ENCODE data around the gene IGF2BP2. TPM values are rescaled to one million over a fixed set of nuclear protein-coding genes. Genes with fewer than 3 reads are reported as not detected.
"Not testable (repeated sequence)": the region's sequence is repeated elsewhere in the genome, so short reads cannot be mapped to it uniquely, and the experiment has no call there.

IGF2BP2 gene
- total RNA-seq, 4 donors from 2014 or later, result 3.9 to 13.5 (median 8.1) TPM

DNA sequence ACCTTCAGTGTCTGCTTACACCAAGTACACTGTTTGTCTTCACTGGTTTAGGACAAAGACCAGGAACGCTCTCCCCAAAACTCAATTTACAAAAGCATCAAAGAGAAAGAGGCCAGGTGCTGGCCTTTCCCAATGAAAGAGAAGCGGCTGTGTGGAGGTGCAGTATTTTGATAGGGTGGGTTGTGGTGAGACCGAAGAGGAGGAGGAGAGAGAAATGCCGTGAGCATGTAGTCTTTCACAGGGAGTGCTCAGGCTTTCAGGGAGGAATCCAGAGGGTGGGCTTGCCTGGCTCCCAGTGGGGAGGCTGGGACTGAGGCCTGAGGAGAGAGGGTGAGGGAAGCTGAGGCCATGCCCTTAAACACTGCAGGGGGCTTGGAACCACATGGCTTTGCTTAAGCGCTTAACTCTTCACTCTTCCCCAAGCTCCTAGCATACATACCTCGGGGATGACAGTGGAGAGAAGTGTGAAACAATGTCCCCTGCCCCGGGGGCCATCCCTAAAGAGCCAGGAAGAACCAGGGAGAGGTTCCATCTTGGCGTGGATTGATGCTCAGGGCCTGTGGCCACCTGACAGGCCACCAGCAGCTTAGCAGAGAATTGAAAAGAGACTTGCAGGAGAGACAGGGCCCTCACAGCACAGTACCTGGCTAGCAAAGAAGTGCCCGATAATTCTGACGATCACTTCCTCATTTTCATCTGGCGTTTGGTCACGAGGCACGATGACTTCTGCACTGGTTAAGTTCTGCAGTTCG is 178.3 kb downstream of the IGF2BP2 start:
- no peak for ATAC-seq

DNA sequence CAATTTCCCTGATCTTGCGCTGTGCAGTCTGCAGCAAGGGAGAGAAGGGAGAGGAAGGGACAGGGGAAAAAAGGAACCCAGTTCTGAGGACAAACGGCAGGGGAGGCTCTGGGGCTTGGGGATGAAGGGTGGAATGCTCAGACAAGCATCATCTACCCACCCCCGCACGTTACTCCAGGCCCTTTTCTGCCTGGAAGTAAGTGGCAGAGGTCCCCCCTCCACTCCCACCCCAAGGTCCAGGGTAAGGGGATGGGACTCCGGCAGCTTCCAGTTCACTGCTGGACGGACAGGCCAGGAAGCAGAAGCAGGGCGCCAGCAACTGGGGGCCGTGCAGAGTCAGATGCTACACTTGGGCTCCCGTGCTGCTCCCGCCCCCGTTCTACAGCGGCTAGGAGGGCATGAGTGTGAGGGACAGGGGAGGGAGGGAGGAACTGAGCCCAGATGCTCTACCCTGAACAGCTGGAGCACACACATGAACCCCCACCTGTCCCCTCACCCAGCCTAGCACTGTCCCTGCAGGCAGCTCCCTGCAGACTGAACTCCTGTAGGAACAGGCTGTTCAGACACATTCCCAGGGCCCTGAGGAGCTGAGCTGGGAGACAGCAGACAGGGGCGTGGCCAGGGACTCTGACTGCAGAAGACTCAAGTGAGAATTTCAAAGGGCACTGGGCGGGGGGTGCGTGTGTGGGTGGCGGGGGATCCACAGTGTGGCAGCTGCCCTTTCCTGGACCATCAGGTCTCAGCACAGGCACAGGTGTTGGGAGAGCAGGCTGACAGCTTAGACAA is 179.1 kb downstream of the IGF2BP2 start:
- 17 to 61% methylated on average over 3 to 5 of the region's 16 CpGs for WGBS, 2 donors (ENCODE audit: low coverage in 1 of 2)
- Histone ChIP-seq H3K4me3 (no peak overlapping the region), H3K4me1 (peaks cover 0 to 13% (median 0%) of the 10 kb centered on the region in 3 donors), H3K36me3 (peaks cover 0 to 9% of the 10 kb centered on the region in 2 donors), H3K27ac (peak overlapping the region in 1 of 4 donors; percentile 35), H3K27me3 (peaks cover 9% of the 10 kb centered on the region), H3K9me3 (no peaks in the 10 kb centered on the region)
- peak; percentile 40 for ATAC-seq
- no peak for TF ChIP-seq EP300 (IDR thresholded peaks at IDR 0.05)

More for the DNA sequence above, 178.3 kb downstream of the IGF2BP2 start:
- Histone ChIP-seq H3K36me3 (peaks cover 0 to 9% of the 10 kb centered on the region in 2 donors), H3K4me3 (no peak overlapping the region), H3K9me3 (no peaks in the 10 kb centered on the region), H3K27ac (peak overlapping the region in 1 of 4 donors; percentile 35), H3K4me1 (peaks cover 0 to 13% (median 0%) of the 10 kb centered on the region in 3 donors), H3K27me3 (peaks cover 9% of the 10 kb centered on the region)
- 48 to 73% methylated on average over 4 to 7 of the region's 14 CpGs for WGBS, 2 donors (ENCODE audit: low coverage in 1 of 2)
- TF ChIP-seq POLR2AphosphoS5 (IDR thresholded peaks at IDR 0.05) (no peak), EP300 (IDR thresholded peaks at IDR 0.05) (no peak), POLR2A (IDR thresholded peaks at IDR 0.05) (no peak)
- TF ChIP-seq, protein P1, sequence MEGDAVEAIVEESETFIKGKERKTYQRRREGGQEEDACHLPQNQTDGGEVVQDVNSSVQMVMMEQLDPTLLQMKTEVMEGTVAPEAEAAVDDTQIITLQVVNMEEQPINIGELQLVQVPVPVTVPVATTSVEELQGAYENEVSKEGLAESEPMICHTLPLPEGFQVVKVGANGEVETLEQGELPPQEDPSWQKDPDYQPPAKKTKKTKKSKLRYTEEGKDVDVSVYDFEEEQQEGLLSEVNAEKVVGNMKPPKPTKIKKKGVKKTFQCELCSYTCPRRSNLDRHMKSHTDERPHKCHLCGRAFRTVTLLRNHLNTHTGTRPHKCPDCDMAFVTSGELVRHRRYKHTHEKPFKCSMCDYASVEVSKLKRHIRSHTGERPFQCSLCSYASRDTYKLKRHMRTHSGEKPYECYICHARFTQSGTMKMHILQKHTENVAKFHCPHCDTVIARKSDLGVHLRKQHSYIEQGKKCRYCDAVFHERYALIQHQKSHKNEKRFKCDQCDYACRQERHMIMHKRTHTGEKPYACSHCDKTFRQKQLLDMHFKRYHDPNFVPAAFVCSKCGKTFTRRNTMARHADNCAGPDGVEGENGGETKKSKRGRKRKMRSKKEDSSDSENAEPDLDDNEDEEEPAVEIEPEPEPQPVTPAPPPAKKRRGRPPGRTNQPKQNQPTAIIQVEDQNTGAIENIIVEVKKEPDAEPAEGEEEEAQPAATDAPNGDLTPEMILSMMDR (IDR thresholded peaks at IDR 0.05), result no peak

- not testable (repeated sequence) for ATAC-seq, H3K27ac ChIP-seq, H3K27me3 ChIP-seq, H3K36me3 ChIP-seq, H3K9me3 ChIP-seq, H3K4me3 ChIP-seq
- 54 to 70% methylated on average over 2 to 4 of the region's 17 CpGs for WGBS, 2 donors (ENCODE audit: low coverage in 1 of 2)
- peaks cover 0 to 13% (median 0%) of the 10 kb centered on the region in 3 donors for H3K4me1 ChIP-seq
Observed at GRCh38 chr3:185645191-185645590, 179.7 kb downstream of the IGF2BP2 start.

DNA sequence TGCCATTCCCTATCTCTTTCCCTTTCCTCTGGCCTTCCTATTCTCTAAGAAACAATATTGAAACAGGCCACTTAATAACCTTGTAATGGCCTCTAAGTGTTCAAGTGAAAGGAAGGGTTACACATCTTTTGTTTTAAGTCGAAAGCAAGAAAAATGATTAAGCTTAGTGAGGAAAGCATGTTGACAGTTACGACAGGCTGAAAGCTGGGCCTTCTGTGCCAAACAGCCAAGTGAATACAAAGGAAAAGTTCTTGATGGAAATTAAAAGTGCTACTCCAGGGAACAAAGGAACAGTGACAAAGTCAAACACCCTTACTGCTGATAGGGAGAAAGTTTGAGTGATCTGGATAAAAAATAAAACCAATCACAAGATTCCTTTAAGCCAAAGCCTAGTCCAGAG is 184.5 kb downstream of the IGF2BP2 start:
- no peak overlapping the region for H3K4me3 ChIP-seq
- H3K9me3 ChIP-seq, result no peaks in the 10 kb centered on the region
- 66 to 80% methylated on average over 1 to 2 of the region's 2 CpGs for WGBS, 2 donors (ENCODE audit: low coverage in 1 of 2)
- no peak for ATAC-seq
- H3K27ac ChIP-seq, result no peak overlapping the region
- H3K4me1 ChIP-seq, result no peaks in the 10 kb centered on the region
- H3K27me3 ChIP-seq, result no peaks in the 10 kb centered on the region
- TF ChIP-seq, protein P1 (IDR thresholded peaks at IDR 0.05), result no peak
- TF ChIP-seq POLR2AphosphoS5 (IDR thresholded peaks at IDR 0.05) (no peak), EP300 (IDR thresholded peaks at IDR 0.05) (no peak), POLR2A (IDR thresholded peaks at IDR 0.05) (no peak)
- no peaks in the 10 kb centered on the region for H3K36me3 ChIP-seq

DNA sequence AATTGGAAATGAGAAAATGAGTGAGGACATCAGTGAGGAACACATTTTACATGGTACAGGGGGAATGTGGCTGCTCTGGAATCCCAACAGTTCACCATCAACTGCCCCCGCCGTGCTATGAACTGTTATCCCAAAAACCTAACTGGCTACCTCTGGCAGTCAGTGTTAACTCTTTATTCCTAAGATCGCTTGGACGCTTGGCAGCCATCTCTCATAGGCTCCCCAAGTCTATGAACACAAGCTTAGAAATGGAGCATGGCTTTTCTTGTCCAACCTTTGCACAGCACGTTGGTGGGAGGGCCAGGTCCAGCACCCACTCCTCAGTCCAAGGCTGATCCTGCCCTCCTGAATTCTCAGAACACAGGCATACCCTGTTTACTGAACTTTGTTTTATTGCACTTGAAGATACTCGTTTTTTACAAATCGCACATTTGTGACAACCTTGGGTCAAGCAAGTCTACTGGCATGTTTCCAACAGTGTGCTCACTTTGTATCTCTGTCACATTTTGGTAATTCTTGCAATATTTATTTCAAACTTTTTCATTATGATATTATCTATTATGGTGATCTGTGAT is 185.1 kb downstream of the IGF2BP2 start:
- 70 to 100% methylated on average over 2 to 7 of the region's 7 CpGs for WGBS, 2 donors (ENCODE audit: low coverage in 1 of 2)
- no peak for ATAC-seq
- Histone ChIP-seq H3K4me1 (no peaks in the 10 kb centered on the region), H3K36me3 (no peaks in the 10 kb centered on the region), H3K9me3 (no peaks in the 10 kb centered on the region), H3K4me3 (no peak overlapping the region), H3K27me3 (no peaks in the 10 kb centered on the region), H3K27ac (no peak overlapping the region)
- TF ChIP-seq, protein P1 (IDR thresholded peaks at IDR 0.05), result no peak
- TF ChIP-seq POLR2A (IDR thresholded peaks at IDR 0.05), result no peak
- TF ChIP-seq EP300 (IDR thresholded peaks at IDR 0.05), result no peak
- no peak for TF ChIP-seq POLR2AphosphoS5 (IDR thresholded peaks at IDR 0.05)

- H3K27ac ChIP-seq, result not testable (repeated sequence)
Observed at GRCh38 chr3:185638651-185639050, 186.2 kb downstream of the IGF2BP2 start.

More at GRCh38 chr3:185638651-185639050, 186.2 kb downstream of the IGF2BP2 start:
- H3K36me3 ChIP-seq, H3K9me3 ChIP-seq, H3K27me3 ChIP-seq, ATAC-seq, H3K4me1 ChIP-seq, H3K4me3 ChIP-seq: not testable (repeated sequence)
- 91 to 93% methylated on average over 4 to 6 of the region's 11 CpGs for WGBS, 2 donors (ENCODE audit: low coverage in 1 of 2)
